HG02840 (cell line): ENCODE results near the gene HGFAC.

Experiments used
- ATAC-seq: cut with Tn5 transposase; IDR thresholded peaks from one replicate; pipeline ENCODE4 v1.9.1; 2021; ENCODE audit warnings: mild to moderate bottlenecking, moderate library complexity, moderate number of reproducible peaks; ENCODE audit not compliant: unreplicated experiment, low FRiP score

Gene HGFAC

GRCh38 chr4:3497523-3498389 lies 56.0 kb downstream of the HGFAC start:
- ATAC-seq = no peak

- no peak for ATAC-seq
Measured at GRCh38 chr4:3498407-3498806, 56.6 kb downstream of the HGFAC start.
